H1 (cell line): ENCODE results near the gene GALNT15. TPM values are rescaled to one million over a fixed set of nuclear protein-coding genes. Genes with fewer than 3 reads are reported as not detected.

ENCODE experiments used
- CTCF ChIA-PET: fragments of 300-600 bp; sonication (Branson Sonifier 250); formaldehyde crosslinking; loops from one replicate; lab custom pipeline; 2021; ENCODE audit not compliant: partially characterized antibody; lab: Charles Lee
- POLR2A ChIA-PET: fragments of 300-600 bp; sonication (Branson Sonifier 250); formaldehyde crosslinking; loops from one replicate; lab custom pipeline; 2021; ENCODE audit warnings: inconsistent platforms; ENCODE audit not compliant: partially characterized antibody; lab: Charles Lee
- DNase-seq, 2 experiments: peaks; one replicate each; pipeline versions ENCODE4 v3.0.0 to v3.0.0-alpha.2; 2010 to 2022; ENCODE audit warnings: low spot score in 2 of 2, low read depth in 1 of 2, mixed read lengths in 1 of 2
- FAIRE-seq: peaks from 2 replicates; lab custom pipeline; 2011; peaks lifted over from hg19 to GRCh38; lab: Jason Lieb, UNC
- H2AFZ ChIP-seq: 2 replicates; pipeline ENCODE4 v1.8.1; 2012; ENCODE audit warnings: low read length, inconsistent platforms
- H2AK5ac ChIP-seq: 2 replicates; pipeline ENCODE4 v1.6.1; 2013; ENCODE audit warnings: low read depth, low read length
- H2BK120ac ChIP-seq: replicated peaks from 2 replicates; pipeline ENCODE3; 2013; ENCODE audit warnings: low read depth, low read length, inconsistent platforms
- H2BK12ac ChIP-seq: 2 replicates; pipeline ENCODE4 v1.6.1; 2013; ENCODE audit warnings: low read depth, low read length
- H2BK15ac ChIP-seq: 2 replicates; pipeline ENCODE4 v1.6.1; 2013; ENCODE audit warnings: low read length
- H2BK20ac ChIP-seq: 2 replicates; pipeline ENCODE4 v1.6.1; 2013; ENCODE audit warnings: low read length
- H2BK5ac ChIP-seq: 2 replicates; pipeline ENCODE4 v1.6.1; 2013; ENCODE audit warnings: low read depth, low read length
- H3K14ac ChIP-seq: 2 replicates; pipeline ENCODE4 v1.6.1; 2013; ENCODE audit warnings: inconsistent platforms; ENCODE audit not compliant: insufficient read length
- H3K18ac ChIP-seq: 2 replicates; pipeline ENCODE4 v1.6.1; 2013; ENCODE audit warnings: low read length; ENCODE audit errors: extremely low read depth
- H3K23ac ChIP-seq: 2 replicates; pipeline ENCODE4 v1.6.1; 2013; ENCODE audit warnings: inconsistent platforms; ENCODE audit not compliant: insufficient read length
- H3K23me2 ChIP-seq: 2 replicates; pipeline ENCODE4 v1.6.1; 2013; ENCODE audit warnings: low read depth, low read length
- H3K27ac ChIP-seq: 2 replicates; pipeline ENCODE4 v1.6.1; 2011; ENCODE audit warnings: low read depth, low read length, inconsistent platforms
- H3K27me3 ChIP-seq, 4 experiments: replicated peaks in 1 of 4; 1 replicate in 1 of 4; 2 replicates in 3 of 4; pipeline versions ENCODE4 v1.6.1 to v1.8.1; 2011 to 2013; ENCODE audit warnings: low read length in 3 of 4, mild to moderate bottlenecking in 3 of 4, inconsistent platforms in 2 of 4, mixed read lengths in 2 of 4, moderate library complexity in 1 of 4; ENCODE audit not compliant: control insufficient read depth in 3 of 4, insufficient read depth in 3 of 4; ENCODE audit errors: extremely low read depth in 1 of 4
- H3K36me3 ChIP-seq, 4 experiments: 2 replicates each; pipeline versions ENCODE4 v1.6.1 to v1.8.1; 2011 to 2013; ENCODE audit warnings: mild to moderate bottlenecking in 4 of 4, low read length in 3 of 4, moderate library complexity in 2 of 4, control low read depth in 1 of 4, inconsistent platforms in 1 of 4; ENCODE audit not compliant: insufficient read depth in 4 of 4, control insufficient read depth in 2 of 4
- H3K4ac ChIP-seq: replicated peaks from 2 replicates; pipeline ENCODE3; 2013; ENCODE audit warnings: low read length, low read depth, mixed read lengths, inconsistent platforms; ENCODE audit not compliant: insufficient read length
- H3K4me1 ChIP-seq, 4 experiments: replicated peaks in 1 of 4; 1 replicate in 1 of 4; 2 replicates in 3 of 4; pipeline versions ENCODE4 v1.6.1 to v1.8.1; 2011 to 2013; ENCODE audit warnings: low read length in 3 of 4, inconsistent platforms in 2 of 4, mixed read lengths in 1 of 4; ENCODE audit not compliant: insufficient read depth in 4 of 4, control insufficient read depth in 3 of 4
- H3K4me2 ChIP-seq, 2 experiments: 2 replicates each; pipeline versions ENCODE4 v1.6.1 to v1.8.1; 2011 to 2013; ENCODE audit warnings: low read depth in 2 of 2, low read length in 2 of 2, control low read depth in 1 of 2, inconsistent platforms in 1 of 2, mild to moderate bottlenecking in 1 of 2; ENCODE audit not compliant: insufficient read depth in 1 of 2
- H3K4me3 ChIP-seq, 4 experiments: fragments of 200-600, 300-600 bp in 1 of 4; sonication (generic), shearing (Covaris generic), sonication (Bioruptor Twin) in 1 of 4; 2 replicates each; pipeline versions ENCODE4 v1.5.1 to v1.8.1; 2011 to 2016; ENCODE audit warnings: low read length in 4 of 4, low read depth in 3 of 4, control low read depth in 2 of 4, inconsistent platforms in 2 of 4, mild to moderate bottlenecking in 2 of 4, mixed read lengths in 1 of 4, moderate library complexity in 1 of 4; ENCODE audit not compliant: insufficient read depth in 2 of 4; ENCODE audit errors: extremely low read depth in 1 of 4
- H3K56ac ChIP-seq: replicated peaks from 2 replicates; pipeline ENCODE3; 2013; ENCODE audit warnings: low read depth, mild to moderate bottlenecking, mixed read lengths, low read length, inconsistent platforms; ENCODE audit not compliant: insufficient read length
- H3K79me1 ChIP-seq: 2 replicates; pipeline ENCODE4 v1.6.1; 2013; ENCODE audit warnings: low read depth, low read length, control low read depth
- H3K79me2 ChIP-seq, 2 experiments: 2 replicates each; pipeline versions ENCODE4 v1.6.1 to v1.8.1; 2012 to 2013; ENCODE audit warnings: low read length in 2 of 2, mild to moderate bottlenecking in 2 of 2, inconsistent platforms in 1 of 2; ENCODE audit not compliant: insufficient read depth in 2 of 2, control insufficient read depth in 1 of 2
- H3K9ac ChIP-seq, 4 experiments: replicated peaks in 1 of 4; 1 replicate in 1 of 4; 2 replicates in 3 of 4; pipeline versions ENCODE4 v1.6.1 to v1.8.1; 2011 to 2013; ENCODE audit warnings: low read depth in 3 of 4, low read length in 3 of 4, control low read depth in 2 of 4, mild to moderate bottlenecking in 2 of 4, moderate library complexity in 2 of 4, inconsistent platforms in 1 of 4; ENCODE audit errors: extremely low read depth in 1 of 4
- H3K9me3 ChIP-seq, 2 experiments: 2 replicates each; pipeline versions ENCODE4 v1.6.1 to v1.8.1; 2012 to 2013; ENCODE audit warnings: mild to moderate bottlenecking in 2 of 2, moderate library complexity in 2 of 2, control low read depth in 1 of 2, inconsistent platforms in 1 of 2, low read depth in 1 of 2, low read length in 1 of 2, mixed read lengths in 1 of 2; ENCODE audit not compliant: insufficient read depth in 2 of 2
- H4K20me1 ChIP-seq, 2 experiments: replicated peaks in 1 of 2; 2 replicates each; pipeline versions ENCODE3 to v1.8.1; 2011 to 2013; ENCODE audit warnings: inconsistent platforms in 2 of 2, low read length in 2 of 2, mild to moderate bottlenecking in 1 of 2; ENCODE audit not compliant: insufficient read depth in 2 of 2, control insufficient read depth in 1 of 2
- H4K5ac ChIP-seq: 2 replicates; pipeline ENCODE4 v1.6.1; 2013; ENCODE audit warnings: low read length, low read depth, mixed read lengths, inconsistent platforms; ENCODE audit not compliant: insufficient read length
- H4K8ac ChIP-seq: 2 replicates; pipeline ENCODE4 v1.8.0; 2013; ENCODE audit warnings: mild to moderate bottlenecking, moderate library complexity, low read length, inconsistent platforms; ENCODE audit not compliant: insufficient read depth; ENCODE audit errors: extremely low read depth
- H4K91ac ChIP-seq: replicated peaks from 2 replicates; pipeline ENCODE3; 2013; ENCODE audit warnings: low read length, mixed read lengths, inconsistent platforms; ENCODE audit not compliant: insufficient read length
- CTBP2 ChIP-seq: IDR thresholded peaks from 2 replicates; pipeline ENCODE4 v1.7.0; 2011; ENCODE audit warnings: borderline replicate concordance, mild to moderate bottlenecking, moderate library complexity, mixed read lengths, low read length; ENCODE audit not compliant: insufficient read depth, insufficient read length
- CTCF ChIP-seq, 3 experiments: IDR thresholded peaks; 1 replicate in 2 of 3; 2 replicates in 1 of 3; pipeline versions ENCODE4 v1.5.1 to v1.6.1; 2011; ENCODE audit warnings: low read length in 3 of 3, mild to moderate bottlenecking in 3 of 3, inconsistent platforms in 2 of 3, low read depth in 1 of 3, moderate library complexity in 1 of 3; ENCODE audit not compliant: insufficient read depth in 1 of 3; ENCODE audit errors: control extremely low read depth in 1 of 3
- EP300 ChIP-seq, 2 experiments: IDR thresholded peaks; 1 replicate in 1 of 2; 2 replicates in 1 of 2; pipeline ENCODE4 v1.6.1; 2011 to 2012; ENCODE audit warnings: low read depth in 2 of 2, low read length in 2 of 2, mild to moderate bottlenecking in 2 of 2, borderline replicate concordance in 1 of 2, inconsistent platforms in 1 of 2, moderate library complexity in 1 of 2
- FOSL1 ChIP-seq: IDR thresholded peaks from 2 replicates; pipeline ENCODE4 v1.6.1; 2011; ENCODE audit warnings: mild to moderate bottlenecking, low read depth, low read length, moderate library complexity; ENCODE audit not compliant: insufficient read depth
- HDAC2 ChIP-seq, 2 experiments: fragments of 300-600 bp in 1 of 2; sonication (generic) in 1 of 2; IDR thresholded peaks; 2 replicates each; pipeline ENCODE4 v1.6.1; 2011 to 2012; ENCODE audit warnings: low read depth in 2 of 2, low read length in 2 of 2, mild to moderate bottlenecking in 2 of 2, moderate library complexity in 2 of 2, borderline replicate concordance in 1 of 2, inconsistent platforms in 1 of 2
- JUND ChIP-seq: IDR thresholded peaks from 2 replicates; pipeline ENCODE4 v1.6.1; 2011; ENCODE audit warnings: mild to moderate bottlenecking, improper control_type of control experiment, low read length
- KDM5A ChIP-seq: fragments of 200-600 bp; IDR thresholded peaks from 2 replicates; pipeline ENCODE4 v1.7.1; 2012; ENCODE audit warnings: mild to moderate bottlenecking, low read length, inconsistent platforms, mixed read lengths
- NANOG ChIP-seq: IDR thresholded peaks from 2 replicates; pipeline ENCODE4 v1.6.1; 2011; ENCODE audit warnings: low read length, low read depth, mild to moderate bottlenecking, inconsistent platforms; ENCODE audit not compliant: insufficient read depth, poor library complexity, severe bottlenecking
- SP2 ChIP-seq: IDR thresholded peaks from 2 replicates; pipeline ENCODE4 v1.6.1; 2012; ENCODE audit warnings: mild to moderate bottlenecking, low read length, inconsistent platforms
- SUZ12 ChIP-seq: fragments of 200-600 bp; sonication (generic); IDR thresholded peaks from 2 replicates; pipeline ENCODE4 v1.6.1; 2012; ENCODE audit warnings: mild to moderate bottlenecking, inconsistent platforms, low read length, moderate library complexity, mixed read lengths
- TEAD4 ChIP-seq: IDR thresholded peaks from 2 replicates; pipeline ENCODE4 v1.6.1; 2012; ENCODE audit warnings: low read depth, low read length, inconsistent platforms, mixed read lengths
- WGBS, 2 experiments: shearing (Covaris generic) in 1 of 2; methylation state at CpG; one replicate each; pipeline versions ENCODE4 v1.1.6 to v1.1.7; 2013 to 2015; ENCODE audit warnings: low lambda C conversion rate in 2 of 2, mixed read lengths in 2 of 2, inconsistent platforms in 1 of 2, low coverage in 1 of 2, missing lambda C conversion rate in 1 of 2; ENCODE audit not compliant: insufficient replicate concordance in 2 of 2, insufficient coverage in 1 of 2, insufficient read length in 1 of 2; ENCODE audit errors: extremely low coverage in 1 of 2, missing lambda C conversion rate in 1 of 2; 5-methylcytosine and 5-hydroxymethylcytosine counted together
- polyA plus RNA-seq, 7 experiments: library from polyadenylated mRNA; depleted of rRNA in 3 of 7; stranded (reverse) in 5 of 7; unstranded in 2 of 7; fragments of >200 nt in 5 of 7; fragments of 200-250 nt in 2 of 7; gene quantifications; 1 replicate in 5 of 7; 2 replicates in 1 of 7; 4 replicates in 1 of 7; pipeline versions ENCODE4 v1.2.1 to v1.2.3, GENCODE V29; 2011 to 2013; ENCODE audit warnings: missing spikeins in 2 of 7, mixed read lengths in 2 of 7
- total RNA-seq: library from RNA; stranded (reverse); fragmentation: NEBNext Ultra II Directional; extraction: Animal tissue kit (Norgen Biotek cat#: 25700); gene quantifications from 2 replicates; pipeline ENCODE4 v1.2.1, GENCODE V29; 2021

The GALNT15 gene
- total and polyA plus RNA-seq, 2 of the 8 experiments (the other 6 are each of a cell fraction or from before 2014, with no cell fraction given): 0.02 TPM; not detected in 1

DNA sequence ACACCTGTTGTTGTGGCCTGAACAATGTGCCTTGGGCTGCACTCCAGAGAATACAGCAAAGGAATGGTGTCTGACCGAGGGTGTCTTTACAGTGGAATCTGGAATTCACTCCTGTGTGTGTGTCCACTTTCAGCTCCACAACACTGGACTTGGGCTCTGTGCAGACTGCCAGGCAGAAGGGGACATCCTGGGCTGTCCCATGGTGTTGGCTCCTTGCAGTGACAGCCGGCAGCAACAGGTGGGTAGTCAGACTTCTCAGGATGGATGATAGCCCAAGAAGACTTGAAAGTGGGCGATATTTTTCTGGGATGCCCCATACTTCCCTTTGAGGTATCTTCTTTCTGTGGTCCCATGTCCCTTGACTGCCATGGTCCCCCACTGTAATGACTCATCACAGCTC is 45.3 kb downstream of the GALNT15 start:
- Histone ChIP-seq H3K9ac (no peak overlapping the region), H3K4me3 (no peak overlapping the region), H3K4me1 (no peaks in the 10 kb centered on the region), H3K9me3 (no peaks in the 10 kb centered on the region), H2BK5ac (no peak overlapping the region), H2AK5ac (no peak overlapping the region), H3K79me2 (no peaks in the 10 kb centered on the region), H3K27me3 (no peaks in the 10 kb centered on the region), H2AFZ (no peak overlapping the region), H4K20me1 (no peaks in the 10 kb centered on the region), H3K79me1 (no peaks in the 10 kb centered on the region), H4K5ac (no peak overlapping the region), H4K8ac (no peak overlapping the region), H3K23ac (no peak overlapping the region), H3K4me2 (no peak overlapping the region), H3K56ac (no peak overlapping the region), H3K36me3 (no peaks in the 10 kb centered on the region), H2BK120ac (no peak overlapping the region), H3K18ac (no peak overlapping the region), H3K27ac (no peak overlapping the region; the same call in 1 of the 2 replicates), H3K23me2 (no peaks in the 10 kb centered on the region), H3K4ac (no peak overlapping the region), H3K14ac (no peak overlapping the region), H2BK20ac (no peak overlapping the region), H4K91ac (no peak overlapping the region), H2BK12ac (no peak overlapping the region), H2BK15ac (no peak overlapping the region)
- DNase-seq: no peak
- POLR2A ChIA-PET: no interaction called here
- WGBS, 2 experiments: 89% methylated on average over 3 of the region's 3 CpGs; no CpG with 5 or more reads in 1 of the 2 experiments
- no peak for FAIRE-seq
- CTCF ChIA-PET: interaction anchor here (1.3 to 2.1 kb wide), 3 partner anchors 10 to 28 kb away, joined by 3 to 5 read pairs (median 5); no protein-coding TSS in a partner anchor
- no peak for TF ChIP-seq KDM5A
- no peak for TF ChIP-seq EP300 (IDR thresholded peaks at IDR 0.05; ENCODE audit: borderline replicate concordance in 1 of 2, low read depth in 2 of 2, low read length in 2 of 2)
- TF ChIP-seq SUZ12: no peak
- no peak for TF ChIP-seq CTBP2
- no peak for TF ChIP-seq NANOG
- TF ChIP-seq TEAD4: no peak
- no peak for TF ChIP-seq CTCF (IDR thresholded peaks at IDR 0.05; ENCODE audit: control extremely low read depth in 1 of 3, insufficient read depth in 1 of 3, low read depth in 1 of 3, low read length in 3 of 3)
- no peak for TF ChIP-seq HDAC2 (IDR thresholded peaks at IDR 0.05; ENCODE audit: borderline replicate concordance in 1 of 2, low read depth in 2 of 2, low read length in 2 of 2)
- no peak for TF ChIP-seq SP2
- TF ChIP-seq JUND: no peak
- TF ChIP-seq FOSL1: no peak
